ENCODE data around the gene MUC22.
"Not testable (repeated sequence)": the region's sequence is repeated elsewhere in the genome, so short reads cannot be mapped to it uniquely, and the experiment has no call there.

Gene MUC22

DNA sequence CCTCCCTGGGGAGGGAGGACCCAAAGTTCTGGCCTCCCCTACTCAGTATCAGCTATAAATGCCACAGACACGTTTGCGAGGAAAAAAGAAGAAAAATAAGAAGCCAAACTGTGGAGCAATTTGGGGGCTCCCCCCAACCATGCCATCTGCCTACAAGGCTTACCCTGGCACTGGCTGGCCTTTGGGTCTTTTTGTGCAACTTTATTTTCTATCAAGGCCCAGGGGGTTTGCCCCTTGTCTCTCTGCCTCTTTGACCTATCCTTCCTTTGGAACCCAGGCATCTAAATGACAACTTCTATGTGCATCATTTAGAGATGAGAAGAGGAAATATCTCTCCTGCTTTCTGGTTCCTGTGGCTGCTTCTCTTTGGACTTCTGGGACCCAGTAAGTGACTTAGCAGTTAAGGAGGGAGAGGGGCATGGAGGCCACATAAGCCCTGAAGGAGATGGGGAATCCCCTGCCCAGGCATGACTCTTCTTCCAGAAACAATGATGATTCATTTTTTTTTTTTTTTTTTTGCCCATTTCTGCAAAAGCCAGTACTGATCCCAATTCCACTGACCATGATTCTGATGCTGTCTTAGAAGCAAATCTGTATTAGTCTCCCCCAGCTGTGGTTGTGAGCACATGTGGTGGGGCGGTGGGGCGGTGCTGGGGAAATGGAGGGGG lies at the start of gene MUC22:
MUC22 (plus strand) TSS at position 82 of the 668 bp plus-strand sequence; CDS start at position 315, 233 bp downstream.
- DNase-seq, result no peak

DNA sequence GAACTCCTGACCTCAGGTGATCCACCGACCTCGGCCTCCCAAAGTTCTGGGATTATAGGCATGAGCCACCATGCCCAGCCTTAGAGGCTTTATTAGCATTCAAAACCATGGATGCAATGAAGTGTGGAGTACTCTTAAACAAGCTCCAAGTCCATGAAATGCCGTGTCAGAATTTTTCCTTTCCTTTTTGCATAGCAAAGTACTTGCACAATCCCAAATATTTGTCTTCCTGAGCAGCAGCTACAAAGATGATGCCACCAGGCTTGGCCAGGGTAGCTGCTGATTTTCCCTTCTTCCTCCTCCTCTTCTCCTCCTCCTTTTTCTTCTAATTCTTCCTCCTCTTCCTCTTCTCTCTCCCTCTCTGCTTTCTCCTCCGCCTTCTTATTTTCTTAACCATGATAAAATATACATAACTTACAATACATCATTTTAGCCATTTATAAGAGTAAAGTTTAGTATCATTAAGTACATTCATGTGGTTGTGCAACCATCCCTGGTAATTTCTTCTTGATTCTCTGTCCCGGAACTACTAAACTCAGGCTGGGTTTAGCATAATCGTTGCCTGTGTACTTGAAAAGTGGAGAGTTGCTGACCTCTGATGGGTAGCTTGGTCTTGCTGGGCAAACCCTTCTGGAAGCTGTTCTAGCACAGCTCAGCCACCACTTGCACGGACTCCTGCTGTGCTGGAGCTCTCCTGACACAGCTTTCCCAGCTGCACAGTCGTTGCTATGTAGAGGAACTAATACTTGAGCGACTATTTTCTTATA lies 49.2 kb upstream of the MUC22 start:
- DNase-seq, result no peak

DNA sequence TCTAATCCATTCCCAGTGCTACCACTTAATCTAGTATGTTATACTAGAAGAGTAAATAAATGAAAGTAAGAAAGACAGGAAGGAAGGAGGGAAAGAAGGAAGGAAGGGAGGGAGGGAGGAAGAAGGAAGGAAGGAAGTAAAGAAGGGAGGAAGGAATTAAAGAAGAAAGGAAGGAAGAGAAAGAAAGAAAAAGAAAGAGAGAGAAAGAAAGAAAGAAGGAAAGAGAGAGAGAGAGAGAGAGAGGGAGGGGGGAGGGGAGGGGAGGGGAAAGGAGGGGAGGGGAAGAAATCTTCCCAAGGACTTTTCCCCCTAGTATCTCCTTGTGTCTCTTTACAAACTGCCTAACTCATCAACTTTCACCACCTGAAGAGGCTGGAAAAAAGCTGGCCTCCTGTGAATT lies 47.6 kb upstream of the MUC22 start:
- no peak for DNase-seq

DNA sequence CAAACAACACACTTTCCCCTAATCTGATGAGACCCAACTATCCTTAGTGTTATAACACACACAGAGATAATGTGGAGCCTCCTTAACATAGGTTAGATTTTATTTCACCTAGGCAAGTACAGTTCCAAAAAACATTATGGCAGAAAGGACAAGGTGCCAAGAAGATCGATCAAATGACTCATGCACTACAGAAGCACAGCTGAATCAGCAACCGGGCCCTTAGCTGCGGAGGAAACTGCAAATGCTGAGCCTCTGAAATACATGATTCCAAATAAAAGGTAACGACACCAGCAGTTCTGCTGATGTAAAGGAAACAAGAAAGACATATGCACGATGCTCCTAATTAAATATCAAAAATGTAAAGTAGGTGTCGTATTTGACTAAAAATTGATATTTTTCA lies 46.6 kb upstream of the MUC22 start:
- DNase-seq, result no peak

DNA sequence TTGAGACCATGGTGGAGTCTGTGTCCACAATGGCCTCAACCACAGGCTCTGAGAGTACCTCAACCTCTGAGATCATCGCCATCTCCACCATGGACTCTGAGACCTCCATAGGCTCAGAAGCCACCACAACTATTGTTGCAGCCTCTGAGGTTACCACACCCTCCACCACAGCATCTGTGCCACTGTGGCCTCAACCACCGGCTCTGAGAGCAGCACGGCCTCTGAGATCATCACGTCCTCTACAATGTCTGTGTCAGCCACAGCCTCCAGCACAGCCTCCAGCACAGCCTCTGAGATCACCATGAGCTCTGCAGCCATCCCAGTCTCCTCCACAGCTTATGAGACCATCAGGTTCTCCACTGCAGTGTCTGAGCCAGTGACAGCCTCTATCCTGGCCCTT lies 46.2 kb upstream of the MUC22 start:
- no peak for DNase-seq

DNA sequence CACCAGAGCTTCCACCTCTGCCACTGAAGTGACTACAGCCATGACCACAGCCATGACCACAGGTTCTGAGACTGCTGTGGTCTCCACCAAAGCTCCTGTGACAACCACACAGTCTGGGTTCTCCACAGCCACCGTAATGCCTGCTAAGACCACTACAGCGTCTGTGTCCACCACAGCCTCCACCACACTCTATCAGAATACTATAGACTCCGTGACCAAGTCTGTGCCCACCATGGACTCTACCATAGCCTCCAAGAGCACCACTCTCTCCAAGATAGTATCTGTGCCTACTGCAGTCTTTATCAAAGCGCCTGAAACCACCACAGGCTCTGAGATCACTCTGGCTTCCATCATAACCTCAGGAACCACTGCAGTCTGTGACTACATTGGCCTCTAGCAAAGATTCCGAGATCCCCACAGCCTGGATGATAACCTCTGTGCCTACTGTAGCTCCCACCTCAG lies 45.1 kb upstream of the MUC22 start:
- no peak for DNase-seq

DNA sequence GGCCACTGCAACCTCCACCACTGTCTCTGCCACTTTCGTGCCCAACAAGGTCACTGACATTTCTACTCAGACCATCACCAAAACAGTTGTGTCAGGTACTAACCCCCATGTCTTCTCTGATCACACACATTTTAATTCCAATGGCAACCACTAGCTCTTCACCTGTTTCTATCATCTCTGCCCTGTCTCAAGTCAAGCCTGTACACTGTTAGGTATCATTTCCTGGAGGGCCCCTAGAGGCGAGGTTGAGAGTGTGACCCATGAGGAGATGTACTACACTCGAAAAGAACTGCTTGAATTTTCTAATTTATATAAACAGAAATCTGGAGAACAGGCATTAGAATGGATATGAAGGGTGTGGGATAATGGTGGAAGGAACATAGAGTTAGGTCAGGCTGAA lies 44.1 kb upstream of the MUC22 start:
- DNase-seq, result no peak

DNA sequence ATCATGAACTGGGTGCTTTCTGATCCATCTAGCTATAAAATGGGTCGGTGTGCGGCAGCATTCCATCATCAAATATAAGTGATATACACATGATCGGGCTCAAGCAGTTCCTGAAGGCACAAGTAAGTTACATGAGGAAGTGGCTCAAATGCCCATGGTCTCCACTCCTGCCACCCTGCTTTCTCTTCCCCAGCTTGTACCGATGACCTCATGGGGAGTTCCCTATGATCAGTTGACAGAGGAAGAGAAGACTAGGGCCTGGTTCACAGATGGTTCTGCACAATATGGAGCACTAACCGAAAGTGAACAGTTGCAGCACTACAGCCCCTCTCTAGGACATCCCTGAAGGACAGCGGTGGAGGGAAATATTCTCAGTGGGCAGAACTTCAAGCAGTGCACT lies 41.1 kb upstream of the MUC22 start:
- DNase-seq, result not testable (repeated sequence)

DNA sequence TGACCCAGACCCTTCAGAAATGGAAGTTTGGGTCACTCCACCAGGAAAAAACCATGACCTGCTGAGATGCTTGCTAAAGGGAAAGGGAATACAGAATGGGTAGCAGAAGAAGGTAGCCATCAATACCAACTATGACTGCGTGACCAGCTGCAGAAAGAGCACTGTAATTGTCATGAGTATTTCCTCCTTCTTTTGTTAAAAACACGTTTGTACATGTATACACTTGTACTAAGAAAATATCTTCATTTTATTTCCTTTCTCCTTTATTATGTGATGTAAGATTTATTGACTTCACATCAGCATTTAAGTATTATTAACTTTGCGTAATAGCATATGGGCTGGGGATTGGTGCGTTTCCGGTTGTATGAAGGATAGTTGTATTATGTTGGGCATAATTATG lies 39.3 kb upstream of the MUC22 start:
- no peak for DNase-seq

DNA sequence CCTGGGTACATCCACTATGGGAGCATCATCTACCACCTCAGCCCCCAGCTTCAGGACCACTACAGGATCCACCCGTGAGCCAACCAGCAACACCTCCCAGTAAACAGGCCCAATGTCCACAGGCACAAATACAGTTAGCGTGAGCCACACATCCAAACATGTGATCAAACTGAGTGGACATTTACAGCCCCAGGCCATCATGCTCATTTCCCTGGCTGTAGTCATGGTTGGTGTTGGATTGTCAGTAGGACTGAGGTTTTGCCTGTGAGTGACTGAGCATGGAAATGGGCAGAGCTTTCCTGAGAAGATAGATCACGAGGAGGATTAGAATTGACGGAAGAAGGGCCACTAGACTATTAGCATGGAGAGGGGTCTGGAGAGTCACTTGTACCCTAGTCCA lies 37.5 kb upstream of the MUC22 start:
- no peak for DNase-seq

DNA sequence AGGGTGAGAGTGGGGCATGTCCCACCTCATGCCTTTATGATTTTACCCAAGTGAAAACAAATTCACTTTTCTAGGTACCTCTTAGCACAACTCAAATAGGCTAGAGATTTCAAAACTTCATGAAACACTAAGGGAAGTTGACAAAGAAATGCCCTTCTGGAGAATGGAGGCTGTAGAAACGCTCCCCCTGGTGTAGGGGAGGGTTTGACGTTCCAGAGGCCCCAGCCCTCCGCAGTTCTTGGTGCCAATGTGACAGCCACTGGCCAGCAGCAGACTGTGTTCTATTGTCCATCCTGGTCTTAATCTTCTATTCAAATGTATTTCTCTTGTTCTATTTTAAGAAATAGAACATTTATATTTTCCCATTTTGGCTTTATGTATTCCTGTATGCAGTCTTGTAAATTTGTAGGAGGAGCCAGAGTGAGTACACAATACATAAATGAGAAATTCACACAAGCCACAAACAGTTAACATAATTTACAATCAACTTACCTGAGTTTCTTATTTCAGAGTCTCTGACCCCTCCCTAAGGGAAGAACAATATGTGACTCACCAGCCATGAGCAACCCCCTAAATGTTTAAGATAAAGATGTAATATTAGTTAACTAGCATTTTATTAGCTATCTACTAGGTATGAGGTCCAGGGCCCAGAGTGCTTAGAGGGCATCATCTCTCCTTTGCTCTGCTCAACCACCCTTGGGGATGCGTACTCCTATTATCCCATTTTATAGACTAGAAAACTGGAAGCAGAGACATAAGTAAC lies 35.6 kb upstream of the MUC22 start:
- DNase-seq, result no peak

DNA sequence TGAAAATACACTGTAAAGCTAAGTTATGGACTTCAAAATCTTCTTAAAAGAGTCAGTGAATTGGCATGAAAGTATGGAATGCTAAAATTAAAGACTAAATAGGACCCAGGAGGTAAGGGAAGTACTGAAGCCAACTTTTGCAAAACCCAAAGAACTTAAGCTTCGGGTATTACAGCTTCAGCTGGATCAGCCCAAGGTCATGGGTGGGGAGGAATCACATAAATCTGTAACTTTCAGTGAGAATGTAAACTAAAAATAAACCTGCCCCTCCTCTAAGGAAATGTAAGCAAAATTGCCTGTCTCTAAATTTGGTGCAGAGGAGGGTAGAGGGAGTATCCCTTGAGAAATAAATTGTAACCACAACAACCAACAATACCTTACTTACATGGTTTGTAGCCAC lies 31.1 kb upstream of the MUC22 start:
- no peak for DNase-seq

DNA sequence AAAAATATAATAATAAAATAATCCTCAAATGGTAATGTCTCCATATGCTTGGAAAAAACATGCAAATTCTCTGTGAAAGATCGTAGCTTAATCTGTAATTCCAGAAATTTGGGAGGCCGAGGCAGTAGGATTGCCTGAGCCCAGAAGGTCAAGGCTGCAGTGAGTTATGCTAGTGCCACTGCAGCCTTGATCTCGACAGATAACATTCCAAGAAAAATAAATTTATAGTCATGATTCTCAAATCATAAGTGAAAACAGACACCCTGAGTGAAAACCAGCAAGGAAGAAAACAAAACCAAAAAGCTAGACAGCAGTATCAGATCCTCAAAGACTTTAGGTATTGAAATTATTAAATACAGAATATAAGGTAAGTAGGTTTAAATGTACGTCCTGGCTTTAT lies 30.6 kb upstream of the MUC22 start:
- DNase-seq, result no peak

DNA sequence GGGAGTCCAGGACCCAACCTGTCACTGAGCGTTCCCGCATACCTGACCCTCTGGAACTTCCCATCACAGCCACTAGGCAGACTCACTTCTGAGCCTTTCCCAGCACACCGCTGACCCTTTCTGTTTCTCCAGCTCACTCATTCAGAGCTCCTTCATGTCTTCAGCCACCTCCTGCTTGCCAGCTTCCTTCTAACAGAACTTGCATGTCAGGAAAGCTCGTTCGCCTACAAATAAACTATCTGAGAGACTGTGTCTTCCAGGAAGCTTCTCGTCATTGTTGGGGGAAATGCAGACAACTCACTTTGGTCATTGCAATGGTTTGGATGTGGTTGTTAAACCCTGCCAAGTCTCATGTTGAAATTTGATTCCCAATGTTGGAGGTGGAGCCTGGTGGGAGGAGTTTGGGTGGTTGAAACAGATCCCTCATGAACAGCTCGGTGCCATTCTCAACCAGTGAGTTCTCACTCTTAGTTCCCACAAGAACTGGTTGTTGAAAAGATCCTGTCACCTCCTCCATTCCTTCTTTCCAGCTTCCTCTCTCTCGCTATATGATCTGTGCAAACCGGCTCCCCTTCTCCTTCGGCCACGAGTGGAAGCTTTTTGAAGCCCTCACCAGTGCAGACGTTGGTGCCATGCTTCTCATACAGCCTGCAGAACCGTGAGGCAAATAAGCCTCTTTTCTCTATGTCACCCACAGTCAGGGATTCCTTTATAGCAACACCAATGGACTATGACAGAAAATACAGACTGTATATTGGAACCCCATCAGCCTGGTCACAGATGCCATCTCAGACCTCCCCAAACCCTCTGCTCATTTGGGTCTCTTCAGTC lies 28.1 kb upstream of the MUC22 start:
- no peak for DNase-seq

DNA sequence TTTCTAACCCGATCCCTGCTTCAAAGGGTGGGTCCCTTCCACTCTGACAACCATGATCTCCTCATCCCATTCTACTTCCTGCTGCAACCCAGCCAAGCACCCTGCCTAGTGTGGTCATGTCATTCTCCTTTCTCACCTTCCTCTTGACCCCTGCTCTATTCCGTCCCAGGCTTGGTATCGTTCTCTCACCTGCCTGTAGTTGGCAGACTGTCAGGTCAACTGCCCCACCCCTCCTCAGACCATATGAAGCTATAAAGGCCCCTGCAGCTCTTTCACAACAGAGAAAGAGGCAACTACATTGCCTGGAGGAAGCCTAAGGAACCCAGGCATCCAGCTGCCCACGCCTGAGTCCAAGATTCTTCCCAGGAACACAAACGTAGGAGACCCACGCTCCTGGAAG lies 26.8 kb upstream of the MUC22 start, which contains the start of gene MUC21:
MUC21 (plus strand) TSS at position 280 of the 400 bp plus-strand sequence. CDS start 241 bp downstream, outside the sequence.
- DNase-seq, result no peak

DNA sequence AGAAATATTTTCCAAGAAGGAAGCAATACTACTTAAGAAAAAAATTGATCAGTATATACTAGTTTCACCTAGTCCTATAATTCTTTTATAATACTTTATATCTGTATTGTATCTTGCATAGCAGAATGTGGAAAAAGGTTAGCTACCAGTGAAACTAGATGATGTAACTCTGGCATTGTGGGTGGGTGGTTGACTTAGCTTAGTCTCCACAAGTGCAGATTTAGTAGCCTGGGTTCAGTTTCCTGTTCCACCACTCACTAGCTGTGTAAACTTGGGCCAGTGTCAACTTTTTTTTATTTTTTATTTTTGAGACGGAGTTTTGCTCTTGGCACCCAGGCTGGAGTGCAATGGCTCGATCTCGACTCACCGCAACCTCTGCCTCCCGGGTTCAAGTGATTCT lies 24.8 kb upstream of the MUC22 start:
- no peak for DNase-seq

DNA sequence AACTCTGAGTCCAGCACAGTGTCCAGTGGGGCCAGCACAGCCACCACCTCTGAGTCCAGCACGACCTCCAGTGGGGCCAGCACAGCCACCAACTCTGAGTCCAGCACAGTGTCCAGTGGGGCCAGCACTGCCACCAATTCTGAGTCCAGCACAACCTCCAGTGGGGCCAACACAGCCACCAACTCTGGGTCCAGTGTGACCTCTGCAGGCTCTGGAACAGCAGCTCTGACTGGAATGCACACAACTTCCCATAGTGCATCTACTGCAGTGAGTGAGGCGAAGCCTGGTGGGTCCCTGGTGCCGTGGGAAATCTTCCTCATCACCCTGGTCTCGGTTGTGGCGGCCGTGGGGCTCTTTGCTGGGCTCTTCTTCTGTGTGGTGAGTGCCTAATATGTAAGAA lies 23.0 kb upstream of the MUC22 start:
- no peak for DNase-seq

DNA sequence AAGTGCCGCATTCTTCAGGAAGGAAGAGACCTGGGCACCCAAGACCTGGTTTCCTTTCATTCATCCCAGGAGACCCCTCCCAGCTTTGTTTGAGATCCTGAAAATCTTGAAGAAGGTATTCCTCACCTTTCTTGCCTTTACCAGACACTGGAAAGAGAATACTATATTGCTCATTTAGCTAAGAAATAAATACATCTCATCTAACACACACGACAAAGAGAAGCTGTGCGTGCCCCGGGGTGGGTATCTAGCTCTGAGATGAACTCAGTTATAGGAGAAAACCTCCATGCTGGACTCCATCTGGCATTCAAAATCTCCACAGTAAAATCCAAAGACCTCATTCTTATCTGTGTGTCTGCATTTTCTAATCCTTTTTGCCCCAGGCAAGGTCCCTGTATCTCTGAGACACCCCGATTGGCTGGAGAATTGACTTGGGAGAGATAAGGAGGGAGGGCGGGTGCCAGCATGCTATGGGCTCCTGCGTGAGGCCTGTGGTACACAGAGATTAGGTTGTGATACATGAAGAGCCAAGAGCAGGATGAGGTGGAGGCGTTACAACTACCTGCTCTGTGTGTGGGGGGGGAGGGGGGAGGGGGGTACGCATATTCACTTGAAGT lies 22.0 kb upstream of the MUC22 start:
- no peak for DNase-seq

DNA sequence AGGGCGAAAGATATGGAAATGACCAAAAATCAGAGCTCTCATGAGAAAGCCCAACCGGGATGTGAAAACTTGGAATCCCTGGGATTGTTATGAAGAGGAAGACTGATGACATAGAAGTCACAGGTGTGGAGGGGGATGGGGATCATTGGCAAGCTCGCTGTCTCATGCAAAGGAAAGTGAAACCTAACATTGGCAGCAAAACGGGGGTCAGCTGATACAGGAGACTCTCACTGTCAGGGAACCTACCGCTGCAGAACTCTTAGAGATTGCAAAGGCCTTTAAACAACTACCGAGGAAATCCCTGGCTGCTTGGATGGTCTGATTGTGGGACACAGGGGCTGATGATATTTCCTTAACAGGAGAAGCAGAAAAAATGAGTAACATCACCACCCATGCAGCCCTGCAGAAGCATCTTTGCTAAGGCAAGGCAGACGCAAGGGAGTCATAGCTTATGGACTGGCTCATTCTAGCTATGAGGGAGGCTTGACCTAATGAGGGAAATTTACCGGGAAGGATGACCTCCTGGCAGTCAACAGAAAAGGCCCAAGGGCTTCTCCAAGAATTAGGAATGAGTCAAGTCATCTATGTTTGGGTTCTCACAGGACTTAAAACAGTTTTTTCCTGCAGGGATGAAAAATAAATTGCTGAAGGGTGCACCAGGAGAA lies 19.7 kb upstream of the MUC22 start:
- DNase-seq, result no peak

DNA sequence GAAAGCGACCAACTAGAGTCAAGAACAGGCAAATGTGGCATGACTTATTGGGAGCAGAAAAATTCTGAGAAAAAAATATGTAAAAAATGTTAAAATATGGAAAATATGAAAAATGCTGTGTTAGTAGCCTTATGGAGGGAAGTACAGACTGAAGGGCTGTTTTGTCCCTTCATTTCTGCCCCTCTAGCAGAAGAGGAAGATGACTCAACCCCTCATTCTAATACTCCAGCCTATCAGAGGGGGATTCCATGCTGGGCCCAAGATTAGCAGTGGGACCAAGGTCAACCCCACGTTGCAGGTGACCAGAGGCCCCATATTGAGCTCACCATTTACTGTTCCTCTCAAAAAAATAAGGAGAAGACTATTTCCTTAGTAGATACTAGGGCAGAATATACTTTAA lies 18.4 kb upstream of the MUC22 start:
- DNase-seq, result no peak

DNA sequence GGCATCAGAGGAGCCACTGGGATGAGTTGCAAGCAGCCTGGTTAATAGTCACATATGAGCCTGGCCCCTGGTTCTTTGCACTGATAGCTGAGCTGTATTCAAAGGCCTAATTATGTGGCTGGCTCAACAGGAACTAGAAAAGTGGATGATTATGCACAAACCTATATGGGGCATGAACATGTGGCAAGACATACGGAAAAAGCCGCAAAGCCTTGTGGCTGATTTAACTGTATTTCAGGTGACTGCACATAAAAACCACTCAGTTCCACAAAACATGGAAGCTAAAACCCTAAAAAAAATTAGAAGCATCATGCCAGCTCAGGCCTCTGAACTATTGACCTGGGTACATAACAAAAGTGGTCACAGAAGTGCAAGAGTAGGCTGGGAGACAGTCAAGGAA lies 13.0 kb upstream of the MUC22 start:
- DNase-seq, result no peak

DNA sequence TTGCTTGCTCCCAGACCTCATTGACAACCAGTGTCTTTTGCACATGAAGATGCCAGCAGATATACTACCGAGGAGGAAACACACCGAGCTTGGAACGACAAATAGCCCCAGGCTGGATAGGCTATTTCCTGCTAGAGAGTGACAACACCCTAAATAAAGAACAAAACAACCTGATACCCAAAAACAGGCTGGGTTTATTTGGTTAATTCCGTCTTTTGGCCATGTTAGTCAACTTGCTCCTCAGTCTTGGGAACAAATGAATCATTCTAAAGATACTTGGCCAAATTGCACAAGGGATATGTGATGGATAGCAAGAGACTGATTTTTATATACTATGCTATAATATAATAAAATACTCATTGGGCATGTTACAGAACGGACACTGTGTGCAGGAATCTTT lies 11.5 kb upstream of the MUC22 start:
- no peak for DNase-seq

All from bone marrow (tissue), 2 donors.